UCSD-AML1 (cell line): ENCODE measurements around the gene GAS7.

Experiments
- DNase-seq: peaks from one replicate; lab custom pipeline; 2025; ENCODE audit not compliant: unreplicated experiment; lab: John Stamatoyannopoulos, UW

The GAS7 gene

DNA sequence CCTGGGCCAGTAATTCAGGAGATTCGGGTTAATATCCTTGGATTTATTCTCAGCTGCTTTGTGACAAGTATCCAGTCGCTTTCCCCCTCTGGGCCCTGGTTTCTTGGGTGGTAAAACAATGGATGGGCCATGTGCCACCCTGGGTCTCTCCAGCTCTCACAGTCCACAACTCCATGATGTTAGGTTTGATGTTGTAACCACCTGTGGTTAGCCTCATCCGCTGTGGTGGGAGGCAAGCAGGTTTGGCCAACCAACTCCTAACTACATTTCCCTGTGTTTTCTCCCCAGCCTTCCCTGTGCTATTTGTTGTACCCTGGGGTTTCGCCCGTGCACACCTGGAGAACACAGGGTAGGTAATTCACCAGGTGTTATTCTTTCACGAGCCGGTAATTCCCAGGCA lies 337.6 kb downstream of the GAS7 start:
- no peak for DNase-seq
